Ascending aorta (tissue), 2 donors: ENCODE measurements around the gene ZNF763. TPM values are rescaled to one million over a fixed set of nuclear protein-coding genes. Genes with fewer than 3 reads are reported as not detected.

Experiments used
- DNase-seq, 2 donors: peaks; one replicate each; pipeline ENCODE4 v3.0.0-alpha.2; 2019; ENCODE audit warnings: low spot score in 2 of 2
- H3K27ac ChIP-seq, 2 donors: fragments of 200-600 bp; sonication (generic); one replicate each; pipeline ENCODE4 v1.5.1; 2016 to 2017; ENCODE audit warnings: mild to moderate bottlenecking in 1 of 2
- H3K27me3 ChIP-seq: fragments of 200-600 bp; sonication (generic); one replicate; pipeline ENCODE4 v1.5.1; 2017
- H3K36me3 ChIP-seq, 2 donors: fragments of 200-600 bp; sonication (generic); one replicate each; pipeline ENCODE4 v1.5.1; 2016
- H3K4me1 ChIP-seq, 2 donors: fragments of 200-600 bp; sonication (generic); one replicate each; pipeline ENCODE4 v1.5.1; 2016 to 2017; ENCODE audit warnings: mild to moderate bottlenecking in 1 of 2
- H3K4me3 ChIP-seq, 2 donors: fragments of 200-600 bp; sonication (generic); one replicate each; pipeline ENCODE4 v1.5.1; 2016 to 2017; ENCODE audit warnings: mild to moderate bottlenecking in 1 of 2
- H3K9me3 ChIP-seq, 2 donors: fragments of 200-600 bp; sonication (generic); one replicate each; pipeline ENCODE4 v1.5.1; 2016
- CTCF ChIP-seq, 3 experiments: fragments of 200-600 bp in 2 of 3; fragments of 450-650 bp in 1 of 3; sonication (generic) in 2 of 3; IDR thresholded peaks; one replicate each; pipeline ENCODE4 v1.5.1; 2016 to 2019; ENCODE audit warnings: antibody characterized with exemption in 3 of 3, mild to moderate bottlenecking in 1 of 3, moderate library complexity in 1 of 3
- intact Hi-C: fragments of 100-400 bp; cut with DNase I; formaldehyde crosslinking; loops from one replicate; pipeline ENCODE4 v1.15.1; 2023
- total RNA-seq: library from RNA; depleted of rRNA; stranded (reverse); fragments of >200 nt; gene quantifications from one replicate; pipeline ENCODE4 v1.1.0, GENCODE V29; 2016

The ZNF763 gene
- total RNA-seq, 1 donor from 2014 or later = 2.8 TPM

GRCh38 chr19:11964496-11964857, 363 bp upstream of the ZNF763 start:
- Histone ChIP-seq H3K36me3 (peaks cover 0 to 3% of the 10 kb centered on the region in 2 donors), H3K4me1 (peaks cover 9 to 17% of the 10 kb centered on the region in 2 donors), H3K27me3 (no peaks in the 10 kb centered on the region), H3K9me3 (no peaks in the 10 kb centered on the region), H3K4me3 (peak overlapping the region; percentile 72 to 87), H3K27ac (peak overlapping the region; percentile 94)
- intact Hi-C loops = loop anchor here (1.0 to 5.0 kb wide), 8 partner anchors 24 to 330 kb away; partner anchors contain the start of genes ZNF136, ZNF20, ZNF433 and ZNF44
- DNase-seq = no peak
- TF ChIP-seq CTCF (IDR thresholded peaks at IDR 0.05) = peak in 1 of 3 experiments; percentile 25

GRCh38 chr19:11970174-11970573, 5.3 kb downstream of the ZNF763 start:
- Histone ChIP-seq H3K27ac (no peak overlapping the region), H3K4me3 (no peak overlapping the region), H3K36me3 (peaks cover 0 to 7% of the 10 kb centered on the region in 2 donors), H3K4me1 (peaks cover 3 to 10% of the 10 kb centered on the region in 2 donors), H3K9me3 (peaks cover 0 to 20% of the 10 kb centered on the region in 2 donors), H3K27me3 (no peaks in the 10 kb centered on the region)
- no peak for DNase-seq
- TF ChIP-seq CTCF (IDR thresholded peaks at IDR 0.05) = no peak
- intact Hi-C loops = no loop called here

GRCh38 chr19:11971041-11971440, 6.2 kb downstream of the ZNF763 start:
- no peak for DNase-seq
- no peak overlapping the region for H3K27ac ChIP-seq
- TF ChIP-seq CTCF (IDR thresholded peaks at IDR 0.05) = no peak
- H3K36me3 ChIP-seq = peaks cover 0 to 7% of the 10 kb centered on the region in 2 donors
- peaks cover 0 to 5% of the 10 kb centered on the region in 2 donors for H3K4me1 ChIP-seq
- peaks cover 0 to 27% of the 10 kb centered on the region in 2 donors for H3K9me3 ChIP-seq
- H3K4me3 ChIP-seq = no peak overlapping the region
- no peaks in the 10 kb centered on the region for H3K27me3 ChIP-seq
- intact Hi-C loops = no loop called here

- intact Hi-C loops = no loop called here
These were observed 8.4 kb downstream of the ZNF763 start for GRCh38 chr19:11973019-11973810.

GRCh38 chr19:11978492-11979100, 13.8 kb downstream of the ZNF763 start:
- no peak overlapping the region for H3K4me3 ChIP-seq
- DNase-seq = no peak
- intact Hi-C loops = no loop called here
- H3K4me1 ChIP-seq = no peaks in the 10 kb centered on the region
- TF ChIP-seq CTCF (IDR thresholded peaks at IDR 0.05) = no peak
- peaks cover 38 to 85% of the 10 kb centered on the region in 2 donors for H3K9me3 ChIP-seq
- no peak overlapping the region for H3K27ac ChIP-seq
- no peaks in the 10 kb centered on the region for H3K27me3 ChIP-seq
- H3K36me3 ChIP-seq = peaks cover 24 to 30% of the 10 kb centered on the region in 2 donors

More at GRCh38 chr19:11973019-11973810, 8.4 kb downstream of the ZNF763 start:
- H3K27ac ChIP-seq = no peak overlapping the region
- no peaks in the 10 kb centered on the region for H3K4me1 ChIP-seq
- DNase-seq = no peak
- H3K4me3 ChIP-seq = no peak overlapping the region
- H3K9me3 ChIP-seq = peaks cover 7 to 47% of the 10 kb centered on the region in 2 donors
- no peak for TF ChIP-seq CTCF (IDR thresholded peaks at IDR 0.05)
- peaks cover 11 to 22% of the 10 kb centered on the region in 2 donors for H3K36me3 ChIP-seq
- H3K27me3 ChIP-seq = no peaks in the 10 kb centered on the region
